ENCODE data around the gene GPR50. TPM values are rescaled to one million over a fixed set of nuclear protein-coding genes. Genes with fewer than 3 reads are reported as not detected.

Gene GPR50
- polyA plus RNA-seq, 3 donors = not detected

- Histone ChIP-seq H3K36me3 (replicated peaks in 1 of 2; ENCODE audit: control insufficient read depth in 1 of 2, insufficient read depth in 2 of 2, low read length in 2 of 2) (no peaks in the 10 kb centered on the region), H3K4me1 (ENCODE audit: control insufficient read depth in 1 of 2, insufficient read depth in 2 of 2, low read length in 2 of 2) (no peaks in the 10 kb centered on the region), H3K27ac (ENCODE audit: low read depth in 1 of 2, low read length in 2 of 2) (no peak overlapping the region), H3K4me2 (replicated peaks; ENCODE audit: extremely low read depth, low read length, poor library complexity, severe bottlenecking) (no peak overlapping the region), H3K4me3 (replicated peaks in 1 of 3; ENCODE audit: low read depth in 2 of 3, low read length in 3 of 3) (no peak overlapping the region), H3K9ac (ENCODE audit: insufficient read depth, low read length, poor library complexity, severe bottlenecking) (no peak overlapping the region), H2AFZ (ENCODE audit: insufficient read depth, low read depth, low read length, poor library complexity, severe bottlenecking) (no peak overlapping the region), H4K20me1 (ENCODE audit: insufficient read depth, low read length) (no peaks in the 10 kb centered on the region), H3K27me3 (ENCODE audit: control insufficient read depth in 2 of 2, insufficient read depth in 2 of 2, low read length in 2 of 2) (no peaks in the 10 kb centered on the region), H3K9me3 (replicated peaks in 1 of 2; ENCODE audit: control insufficient read depth in 1 of 2, insufficient read depth in 1 of 2, low read length in 2 of 2) (no peaks in the 10 kb centered on the region), H3K79me2 (ENCODE audit: insufficient read depth, low read length) (no peaks in the 10 kb centered on the region)
- no peaks in the 10 kb centered on the region for H3K4me1 Mint-ChIP-seq
- peaks cover 0 to 3% (median 1%) of the 10 kb centered on the region in 3 donors for H3K27me3 Mint-ChIP-seq (ENCODE audit: low read depth in 3 of 3)
- TF ChIP-seq CTCF (IDR thresholded peaks at IDR 0.05) = no peak
- DNase-seq = no peak
- no peak overlapping the region for H3K4me3 Mint-ChIP-seq
- no CpG with 5 or more reads among the region's 2 CpGs for WGBS (ENCODE audit: insufficient coverage)
- peaks cover 0 to 3% (median 2%) of the 10 kb centered on the region in 7 donors for H3K9me3 Mint-ChIP-seq
- no peaks in the 10 kb centered on the region for H3K36me3 Mint-ChIP-seq
- no peak overlapping the region for H3K27ac Mint-ChIP-seq
- intact Hi-C loops (cut with micrococcal nuclease) = no loop called here
Observed at GRCh38 chrX:151206871-151207270, 30.5 kb downstream of the GPR50 start.

GRCh38 chrX:151225843-151226242 is 49.5 kb downstream of the GPR50 start:
- Mint-ChIP-seq H3K27me3 (ENCODE audit: low read depth in 3 of 3) (peaks cover 9 to 22% (median 12%) of the 10 kb centered on the region in 3 donors), H3K27ac (no peak overlapping the region), H3K4me3 (no peak overlapping the region), H3K4me1 (no peaks in the 10 kb centered on the region), H3K36me3 (no peaks in the 10 kb centered on the region), H3K9me3 (peaks cover 0 to 6% (median 2%) of the 10 kb centered on the region in 7 donors)
- H3K79me2 ChIP-seq (ENCODE audit: insufficient read depth, low read length) = no peaks in the 10 kb centered on the region
- H3K27me3 ChIP-seq (ENCODE audit: control insufficient read depth in 2 of 2, insufficient read depth in 2 of 2, low read length in 2 of 2) = peaks cover 3 to 16% of the 10 kb centered on the region in 2 donors
- WGBS (ENCODE audit: insufficient coverage) = no CpG with 5 or more reads among the region's 1 CpG
- no peaks in the 10 kb centered on the region for H3K4me1 ChIP-seq (ENCODE audit: control insufficient read depth in 1 of 2, insufficient read depth in 2 of 2, low read length in 2 of 2)
- intact Hi-C loops (cut with micrococcal nuclease) = no loop called here
- H3K9me3 ChIP-seq (replicated peaks in 1 of 2; ENCODE audit: control insufficient read depth in 1 of 2, insufficient read depth in 1 of 2, low read length in 2 of 2) = no peaks in the 10 kb centered on the region
- no peak for TF ChIP-seq CTCF (IDR thresholded peaks at IDR 0.05)
- H3K36me3 ChIP-seq (replicated peaks in 1 of 2; ENCODE audit: control insufficient read depth in 1 of 2, insufficient read depth in 2 of 2, low read length in 2 of 2) = no peaks in the 10 kb centered on the region
- H3K4me3 ChIP-seq (replicated peaks in 1 of 3; ENCODE audit: low read depth in 2 of 3, low read length in 3 of 3) = no peak overlapping the region
- H3K27ac ChIP-seq (ENCODE audit: low read depth in 1 of 2, low read length in 2 of 2) = no peak overlapping the region
- H4K20me1 ChIP-seq (ENCODE audit: insufficient read depth, low read length) = no peaks in the 10 kb centered on the region
- DNase-seq = no peak
- H3K9ac ChIP-seq (ENCODE audit: insufficient read depth, low read length, poor library complexity, severe bottlenecking) = no peak overlapping the region
- no peak overlapping the region for H2AFZ ChIP-seq (ENCODE audit: insufficient read depth, low read depth, low read length, poor library complexity, severe bottlenecking)
- H3K4me2 ChIP-seq (replicated peaks; ENCODE audit: extremely low read depth, low read length, poor library complexity, severe bottlenecking) = no peak overlapping the region

Data from CD14-positive monocyte (primary cell).